Measurements from ENCODE around the gene MTHFSD.

MTHFSD gene

DNA sequence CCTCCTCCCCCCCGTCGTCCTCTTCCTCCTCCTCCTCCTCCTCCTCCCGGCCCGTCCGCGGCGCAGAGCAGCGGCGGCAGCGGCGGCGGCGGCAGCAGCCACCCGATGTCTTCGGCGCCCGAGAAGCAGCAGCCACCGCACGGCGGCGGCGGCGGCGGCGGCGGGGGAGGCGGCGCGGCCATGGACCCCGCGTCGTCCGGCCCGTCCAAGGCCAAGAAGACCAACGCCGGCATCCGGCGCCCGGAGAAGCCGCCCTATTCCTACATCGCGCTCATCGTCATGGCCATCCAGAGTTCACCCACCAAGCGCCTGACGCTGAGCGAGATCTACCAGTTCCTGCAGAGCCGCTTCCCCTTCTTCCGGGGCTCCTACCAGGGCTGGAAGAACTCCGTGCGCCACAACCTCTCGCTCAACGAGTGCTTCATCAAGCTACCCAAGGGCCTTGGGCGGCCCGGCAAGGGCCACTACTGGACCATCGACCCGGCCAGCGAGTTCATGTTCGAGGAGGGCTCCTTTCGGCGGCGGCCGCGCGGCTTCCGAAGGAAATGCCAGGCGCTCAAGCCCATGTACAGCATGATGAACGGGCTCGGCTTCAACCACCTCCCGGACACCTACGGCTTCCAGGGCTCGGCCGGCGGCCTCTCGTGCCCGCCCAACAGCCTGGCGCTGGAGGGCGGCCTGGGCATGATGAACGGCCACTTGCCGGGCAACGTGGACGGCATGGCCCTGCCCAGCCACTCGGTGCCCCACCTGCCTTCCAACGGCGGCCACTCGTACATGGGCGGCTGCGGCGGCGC, 44.4 kb downstream of the MTHFSD start, which contains the start of gene FOXF1:
Gene FOXF1 (plus strand): TSS at position 63 of the 797 bp plus-strand sequence. CDS start 43 bp downstream, at position 106.
- no peak for DNase-seq

DNA sequence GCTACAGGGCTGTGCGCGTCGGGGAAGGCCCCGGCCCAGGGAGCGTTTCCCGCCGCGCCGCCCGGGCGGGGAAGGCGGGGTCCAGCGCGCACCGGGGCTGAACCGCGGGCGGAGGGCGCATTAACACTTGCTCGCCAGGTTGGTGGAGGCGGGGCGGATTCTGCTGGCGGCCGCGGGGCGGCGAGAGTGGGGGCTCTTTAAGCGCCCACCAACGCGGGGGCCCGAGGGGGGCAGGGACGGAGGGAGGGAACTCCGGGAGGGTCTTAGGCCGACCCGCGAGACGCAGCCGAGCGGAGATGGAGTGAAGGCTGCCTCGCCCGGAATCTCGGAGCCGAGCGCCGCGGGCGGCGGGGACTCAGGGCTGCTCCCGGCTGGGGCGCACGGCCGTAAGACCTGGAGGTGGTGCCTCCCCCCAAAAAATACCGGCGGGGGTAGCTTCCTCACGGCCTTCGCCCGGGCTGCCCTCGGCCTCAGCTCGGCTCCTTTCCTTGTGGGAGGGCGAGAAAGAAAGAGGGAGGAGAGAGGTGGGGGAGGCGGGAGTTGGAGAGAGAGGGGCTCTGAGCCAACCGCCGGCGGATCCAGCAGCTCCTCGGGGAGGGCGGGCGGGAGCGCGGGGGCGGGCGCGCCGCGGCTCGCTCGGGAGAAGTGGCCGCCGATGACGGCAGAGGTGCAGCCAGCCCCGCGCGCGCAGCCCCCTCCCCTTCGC, 45.1 kb downstream of the MTHFSD start:
- no peak for DNase-seq

DNA sequence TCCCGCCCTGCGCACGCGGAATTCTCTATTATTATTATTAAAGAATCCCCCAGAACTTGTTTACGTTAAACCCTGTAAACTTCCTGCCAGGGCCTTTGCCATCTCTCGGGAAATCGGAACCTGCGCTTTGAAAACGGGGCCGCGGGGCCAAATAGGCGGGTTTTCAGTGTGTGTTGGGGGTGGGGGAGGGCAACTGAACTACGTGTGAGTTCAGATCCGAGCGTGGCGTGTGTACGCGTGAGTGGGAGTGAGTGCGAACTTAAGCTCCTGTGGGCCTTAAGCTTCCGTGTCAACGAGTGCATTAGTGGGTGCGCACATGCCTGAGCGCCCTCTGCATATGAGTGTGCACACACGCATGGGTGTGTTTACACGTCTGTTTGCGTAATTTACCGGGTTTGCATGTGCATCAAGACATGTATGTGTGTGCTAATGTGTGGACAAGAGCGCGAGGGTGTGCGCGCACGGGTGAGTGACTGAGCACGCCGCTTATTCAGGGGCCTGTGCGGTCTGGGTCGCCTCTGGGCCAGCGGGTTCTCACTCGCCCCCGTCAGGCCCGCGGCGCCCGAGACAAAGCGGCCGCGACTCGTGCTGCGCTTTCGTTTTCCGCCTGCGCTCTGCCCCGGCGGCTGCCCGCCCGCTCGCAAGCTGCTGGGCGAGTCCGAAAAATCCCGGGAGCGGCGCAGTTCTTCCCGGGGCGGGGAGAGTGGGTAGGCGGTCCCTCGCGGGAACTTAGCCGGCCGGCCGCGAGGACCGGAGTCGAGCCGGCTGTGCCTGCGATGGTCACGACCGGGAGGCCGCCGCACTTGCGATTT, 45.9 kb downstream of the MTHFSD start:
- DNase-seq: no peak

DNA sequence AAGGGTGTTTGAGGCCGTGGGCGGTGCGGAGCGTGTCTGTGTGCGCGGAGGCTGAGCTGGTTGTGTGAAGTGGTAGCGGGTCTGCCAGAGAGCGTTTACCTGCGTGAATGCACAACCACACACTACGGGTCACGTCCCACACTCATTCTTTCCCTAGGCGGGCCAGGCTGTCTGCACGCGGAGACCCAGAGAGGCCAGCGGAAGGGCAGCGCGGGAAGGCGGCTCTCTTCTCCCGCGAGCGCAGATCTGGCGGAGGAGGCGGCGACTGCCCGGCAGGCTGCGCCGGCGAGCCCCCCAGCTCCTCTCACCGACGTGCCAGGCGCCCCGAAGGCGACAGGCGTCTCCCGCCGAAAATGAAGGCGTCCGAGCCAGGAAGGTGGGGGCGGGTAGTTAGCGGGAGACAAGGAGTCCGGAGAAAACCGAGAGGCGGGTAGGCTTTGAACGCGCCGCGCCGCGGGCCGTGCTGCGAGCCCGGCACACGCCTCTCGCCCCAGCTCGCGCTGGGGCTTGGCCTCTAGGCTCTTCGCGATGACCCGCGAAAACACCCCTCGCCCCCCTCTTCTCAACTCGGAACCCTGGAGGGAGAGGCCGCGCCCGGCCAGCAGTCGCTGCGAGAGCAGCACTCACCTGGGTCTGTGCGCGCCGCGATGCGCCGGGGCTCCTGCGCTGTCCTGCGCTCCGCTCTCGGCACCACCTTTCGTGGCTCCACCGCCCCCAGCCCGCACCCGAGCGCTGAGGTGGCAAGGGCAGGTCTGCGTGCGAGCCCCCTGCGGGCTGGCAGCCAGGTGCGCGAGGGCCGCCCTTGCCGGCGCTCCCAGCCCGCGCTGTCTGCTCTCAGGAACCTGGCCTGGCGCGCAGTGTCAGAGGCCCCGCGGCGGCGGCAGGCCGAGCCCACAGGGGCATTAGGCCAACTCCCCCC, 46.7 kb downstream of the MTHFSD start:
- no peak for DNase-seq

DNA sequence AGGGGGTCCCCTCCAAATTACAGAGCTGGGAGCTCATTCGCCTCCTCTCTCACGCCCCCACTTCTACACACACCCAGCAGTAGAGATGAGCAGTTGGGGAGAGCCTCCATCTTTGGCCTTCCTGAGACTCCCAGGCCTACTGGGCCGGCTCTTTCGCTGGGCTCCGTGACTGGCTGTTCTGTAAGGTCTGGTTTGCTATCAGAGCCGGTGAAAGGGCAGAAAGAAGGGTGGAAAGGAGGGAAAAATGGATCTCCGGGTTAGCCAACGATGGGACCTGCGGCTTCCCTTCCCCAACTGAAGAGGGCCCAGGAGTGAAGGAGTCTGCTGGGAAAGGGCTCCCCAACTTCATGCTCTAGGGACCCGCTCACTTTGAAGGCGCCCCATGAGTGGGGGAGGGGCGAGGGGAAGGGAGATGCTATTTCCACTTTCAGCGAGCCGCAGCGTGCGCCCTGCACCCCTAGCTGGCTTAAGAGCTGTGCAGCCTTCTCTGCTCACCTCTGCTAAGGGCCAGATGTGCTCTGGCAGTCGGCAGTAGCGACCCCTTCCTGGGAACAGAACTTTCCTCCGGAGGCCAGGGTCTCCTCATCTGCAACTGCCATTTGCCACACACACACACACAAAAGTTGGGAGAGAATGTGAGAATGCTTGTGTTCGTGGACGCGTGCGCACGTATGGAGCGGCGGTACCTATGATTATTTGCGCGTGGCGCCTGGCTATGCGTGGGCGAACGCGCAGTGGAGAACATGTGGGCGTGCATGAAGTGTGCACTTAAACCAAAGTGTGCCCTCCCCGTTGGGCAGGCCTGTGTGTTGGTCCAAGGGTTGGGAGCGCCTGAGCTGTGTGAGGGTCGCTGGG, 47.6 kb downstream of the MTHFSD start:
- DNase-seq: no peak

DNA sequence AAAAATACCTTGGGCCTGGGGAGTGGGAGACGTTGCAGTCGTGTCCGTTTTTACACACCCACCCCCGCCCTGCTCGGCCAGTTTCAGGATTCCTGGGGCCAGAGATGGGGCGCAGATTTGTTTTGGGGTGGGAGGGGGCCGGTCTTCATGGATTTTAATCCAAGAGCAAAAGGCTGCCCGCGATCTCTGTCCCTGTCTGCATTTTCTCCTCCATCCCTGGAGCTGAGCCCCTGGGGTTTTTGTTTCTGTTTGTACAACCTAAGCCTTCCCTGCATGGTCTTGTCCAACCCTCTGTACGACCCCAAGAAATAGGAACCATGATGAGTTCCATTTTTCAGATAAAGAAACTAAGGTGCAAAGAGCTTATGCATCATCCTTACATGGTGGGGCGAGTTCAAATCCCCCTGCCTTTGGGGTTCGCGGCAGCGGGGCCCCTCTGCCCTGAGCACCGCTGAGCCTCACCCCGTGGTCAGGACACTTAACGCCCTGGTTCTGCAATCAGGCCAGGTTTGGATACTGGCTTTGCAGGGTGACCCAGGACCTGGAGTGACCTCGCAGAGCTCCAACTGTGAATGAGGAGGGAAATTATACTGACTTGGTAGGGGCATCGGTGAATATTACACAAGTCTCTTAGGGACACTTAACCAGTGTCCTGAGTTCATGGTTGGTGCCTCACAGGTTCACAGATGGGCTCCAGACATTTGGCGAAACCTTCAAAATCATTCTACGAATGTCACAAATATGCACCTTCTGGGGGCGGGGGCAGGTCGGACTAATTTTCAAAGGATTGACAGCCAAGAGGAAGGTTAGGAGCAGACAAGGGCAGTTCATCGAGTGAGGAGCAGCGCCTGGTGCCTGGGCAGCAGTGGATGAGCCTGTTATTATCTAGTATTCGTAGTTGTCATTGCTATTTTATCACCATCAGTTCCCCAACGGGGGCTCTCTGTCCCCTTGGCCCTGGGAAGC, 48.9 kb downstream of the MTHFSD start:
- no peak for DNase-seq

DNA sequence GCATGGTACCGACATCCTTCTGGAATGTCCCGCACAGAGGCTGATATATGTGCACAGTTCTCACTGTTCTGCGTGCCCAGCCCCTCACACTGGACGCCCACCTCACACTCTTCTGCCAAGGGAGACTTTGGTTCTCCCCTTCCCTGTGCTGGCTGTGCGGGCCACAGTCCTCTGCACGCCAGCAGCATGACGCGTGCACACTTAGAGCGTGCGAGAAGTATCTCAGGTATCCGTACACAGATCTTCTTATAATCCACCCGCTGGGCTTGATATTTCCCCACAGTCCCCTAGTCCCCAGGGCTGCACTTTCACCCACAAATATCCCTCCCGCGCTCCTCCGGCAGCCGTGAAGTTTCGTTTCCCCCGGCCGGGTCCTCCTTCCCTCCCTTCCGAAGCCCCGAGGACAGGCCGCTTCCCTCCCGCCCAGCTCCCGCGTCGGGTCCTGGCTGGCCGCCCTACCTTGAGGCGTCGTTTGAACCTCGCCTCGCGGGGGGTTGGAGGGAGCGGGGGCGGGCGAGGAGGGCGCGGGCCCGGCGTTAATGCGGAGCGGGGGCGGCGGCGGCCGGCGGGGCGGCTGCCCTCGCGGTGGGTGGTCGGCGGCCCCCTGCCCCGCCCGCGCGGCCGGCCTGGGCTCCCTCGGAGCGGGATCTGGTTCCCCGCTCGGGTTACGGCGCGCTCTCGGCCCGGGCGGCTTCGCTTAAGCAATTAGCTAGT, 49.7 kb downstream of the MTHFSD start:
- DNase-seq: no peak

DNA sequence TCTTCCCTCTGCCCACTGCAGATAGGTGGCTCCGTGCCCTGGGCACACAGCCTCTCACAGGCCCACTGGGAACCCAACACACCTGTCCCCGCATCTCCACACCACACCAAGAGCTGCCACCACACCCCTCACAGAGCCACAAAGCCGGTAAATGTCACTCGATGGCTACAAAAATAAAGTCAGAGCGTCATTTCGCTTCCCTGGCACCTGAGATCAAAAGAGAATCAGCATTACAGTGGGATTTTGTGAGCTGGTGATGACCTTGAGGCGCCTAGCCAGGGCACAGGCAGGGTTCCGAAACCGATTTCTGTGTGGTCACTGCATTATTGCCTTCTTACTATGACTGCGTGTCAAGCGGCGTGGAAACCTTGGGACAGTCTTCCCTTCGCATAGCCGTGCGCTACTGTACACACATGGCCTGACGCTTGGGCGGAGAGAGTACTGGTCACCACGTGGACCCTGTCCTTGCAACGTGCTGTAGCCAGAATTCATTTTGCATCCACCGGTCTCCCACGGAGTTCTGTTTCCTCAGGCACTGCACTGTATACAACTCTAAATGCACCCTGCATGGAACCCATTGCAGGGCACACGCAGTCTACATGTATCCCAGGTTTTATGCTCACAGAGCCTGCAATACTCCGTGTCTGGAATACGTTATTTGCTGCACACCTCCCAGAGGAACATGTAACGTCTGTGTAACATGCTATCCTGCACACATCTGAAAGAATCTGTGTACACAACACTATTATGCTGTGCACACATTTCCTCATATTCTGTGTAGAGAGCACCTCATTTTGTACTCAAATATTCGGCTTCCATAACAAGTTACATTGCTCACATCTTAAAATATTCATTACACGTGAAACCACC, 50.5 kb downstream of the MTHFSD start:
- no peak for DNase-seq

DNA sequence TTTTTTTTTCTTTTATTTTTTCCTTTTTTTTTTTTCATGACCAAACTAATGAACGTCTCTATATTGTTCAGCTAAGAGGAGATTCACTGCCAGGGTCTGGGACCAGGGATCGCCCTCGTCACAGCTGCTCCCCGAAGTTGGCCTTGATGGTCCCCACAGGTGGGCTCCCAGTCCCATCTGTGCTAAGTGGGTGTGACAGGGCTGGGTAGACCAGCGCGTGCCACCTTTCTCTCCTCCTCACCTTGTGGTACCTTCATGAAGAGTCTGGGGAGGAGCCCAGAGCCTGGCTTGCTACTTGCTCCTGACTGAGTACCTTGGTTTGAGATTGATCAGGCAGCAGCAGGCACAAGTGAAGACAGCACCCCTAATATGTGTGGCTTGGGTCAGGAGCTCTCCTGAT, 51.2 kb downstream of the MTHFSD start:
- no peak for DNase-seq

DNA sequence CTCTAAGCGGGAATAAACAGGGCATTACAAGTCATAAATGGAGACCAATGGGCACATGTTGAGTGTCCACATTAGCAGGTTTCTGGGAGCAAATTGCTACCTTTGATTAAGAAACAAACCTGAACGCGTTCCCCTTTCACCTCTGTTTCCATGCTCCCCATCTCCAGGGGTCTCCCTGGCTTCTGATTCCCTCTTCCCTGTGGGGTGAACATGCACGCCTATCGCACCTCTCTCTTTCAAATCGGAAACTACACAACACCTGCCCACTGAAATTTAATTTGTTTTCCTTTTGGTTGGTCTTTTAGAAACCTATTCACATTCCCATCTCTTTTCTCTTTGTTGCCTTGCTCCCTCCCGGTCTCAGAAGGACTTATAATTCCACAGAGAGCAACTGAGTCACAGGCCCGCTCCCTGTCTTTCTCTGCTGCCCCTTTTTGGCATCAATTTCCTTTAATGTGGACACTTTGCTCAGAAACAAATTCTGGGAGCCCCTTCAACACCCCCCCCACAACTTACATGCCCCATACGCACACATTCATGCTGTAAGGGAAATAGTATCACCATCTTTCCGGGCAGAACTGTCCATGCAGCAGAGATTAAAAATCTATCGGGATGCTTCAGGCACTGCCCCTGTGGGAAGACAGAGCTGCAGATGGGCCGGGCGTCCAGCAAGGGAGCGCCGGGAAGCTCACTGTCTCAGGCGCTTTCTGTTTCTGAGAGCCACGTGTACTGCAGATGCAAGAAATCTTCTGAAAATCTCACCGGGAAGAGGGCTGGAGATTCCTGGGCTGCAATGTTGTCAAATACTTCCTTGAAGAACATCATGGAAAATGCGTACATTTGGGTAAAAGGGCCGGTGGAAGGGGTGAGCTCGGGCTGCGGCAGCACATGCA, 51.9 kb downstream of the MTHFSD start:
- no peak for DNase-seq

DNA sequence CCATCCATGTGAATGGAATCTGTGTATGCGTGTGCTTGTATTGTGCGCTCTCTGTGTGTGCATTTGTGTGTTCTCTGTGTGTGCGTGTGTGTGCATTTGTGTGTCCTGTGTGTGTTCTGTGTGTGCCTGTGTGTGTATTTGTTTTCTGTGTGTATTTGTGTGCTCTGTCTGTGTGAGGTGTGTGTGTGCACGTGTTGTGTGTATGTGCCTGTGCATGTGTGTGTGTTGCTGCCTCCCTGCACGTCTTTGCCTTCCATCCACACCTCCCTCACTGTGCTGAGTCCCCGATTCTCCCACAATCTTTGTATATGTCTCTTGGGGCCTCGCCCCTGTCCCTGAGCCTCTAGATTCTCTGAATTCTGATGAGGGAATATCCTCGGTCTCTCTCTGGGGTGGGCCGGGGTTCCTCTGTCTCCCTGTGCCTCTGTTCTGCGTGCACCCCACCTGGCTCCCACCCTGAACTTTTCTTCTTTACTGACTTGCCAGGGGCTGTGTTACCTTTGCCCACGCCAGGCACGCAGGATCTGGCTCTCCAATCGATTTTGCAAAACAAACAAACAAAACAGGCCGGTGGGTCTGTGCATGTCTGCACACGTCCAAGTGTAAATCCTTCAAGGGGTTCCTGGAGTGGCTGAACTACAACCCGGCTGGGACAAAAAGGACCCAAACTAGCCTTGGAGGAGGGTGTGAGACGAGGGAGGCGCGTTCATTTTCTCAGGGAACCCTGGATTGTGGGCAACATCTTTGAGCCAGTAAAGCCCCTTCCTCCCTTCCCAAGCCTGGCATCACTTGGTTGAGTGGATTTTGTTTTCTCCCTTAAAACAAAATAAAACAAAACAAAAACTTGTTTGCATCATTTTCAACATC, 52.8 kb downstream of the MTHFSD start:
- DNase-seq: no peak

DNA sequence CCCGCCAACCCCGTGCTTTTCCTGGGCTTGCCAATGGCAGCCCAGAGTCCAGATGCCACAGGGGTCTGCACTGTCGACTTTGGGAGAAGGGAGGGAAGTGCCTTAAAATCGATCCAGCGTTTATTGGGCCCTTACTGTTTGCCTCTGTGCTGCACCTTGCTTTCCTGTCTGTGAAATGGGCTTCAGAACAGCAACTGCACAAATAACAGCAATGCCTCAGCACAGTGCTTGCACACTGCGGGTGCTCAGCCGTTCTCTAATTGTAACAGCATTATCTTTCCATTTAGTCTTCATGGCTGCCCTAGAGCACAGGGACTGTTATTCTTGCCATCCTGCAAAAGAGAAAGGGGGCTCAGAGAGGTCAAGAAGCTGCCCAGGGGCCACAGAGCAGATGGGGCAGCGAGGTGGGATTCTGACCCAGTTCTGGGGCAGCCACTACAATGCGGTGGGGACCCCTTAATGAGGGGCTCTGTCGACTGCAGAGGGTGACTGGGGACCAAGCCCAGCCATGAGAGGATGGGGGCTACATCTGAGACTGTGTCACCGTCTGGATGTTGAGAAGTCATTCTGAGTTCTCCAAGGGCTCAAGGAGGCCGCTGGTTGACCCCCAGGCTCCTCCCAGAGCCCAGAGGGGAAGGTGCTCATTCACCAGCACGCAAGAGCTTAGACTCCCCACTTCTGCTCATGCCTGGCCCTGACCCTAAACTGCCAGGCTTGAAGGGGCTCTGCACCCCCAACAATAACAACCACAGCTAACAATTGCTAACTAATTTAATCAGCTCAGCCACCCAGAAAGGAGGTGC, 54.1 kb downstream of the MTHFSD start:
- DNase-seq: no peak

DNA sequence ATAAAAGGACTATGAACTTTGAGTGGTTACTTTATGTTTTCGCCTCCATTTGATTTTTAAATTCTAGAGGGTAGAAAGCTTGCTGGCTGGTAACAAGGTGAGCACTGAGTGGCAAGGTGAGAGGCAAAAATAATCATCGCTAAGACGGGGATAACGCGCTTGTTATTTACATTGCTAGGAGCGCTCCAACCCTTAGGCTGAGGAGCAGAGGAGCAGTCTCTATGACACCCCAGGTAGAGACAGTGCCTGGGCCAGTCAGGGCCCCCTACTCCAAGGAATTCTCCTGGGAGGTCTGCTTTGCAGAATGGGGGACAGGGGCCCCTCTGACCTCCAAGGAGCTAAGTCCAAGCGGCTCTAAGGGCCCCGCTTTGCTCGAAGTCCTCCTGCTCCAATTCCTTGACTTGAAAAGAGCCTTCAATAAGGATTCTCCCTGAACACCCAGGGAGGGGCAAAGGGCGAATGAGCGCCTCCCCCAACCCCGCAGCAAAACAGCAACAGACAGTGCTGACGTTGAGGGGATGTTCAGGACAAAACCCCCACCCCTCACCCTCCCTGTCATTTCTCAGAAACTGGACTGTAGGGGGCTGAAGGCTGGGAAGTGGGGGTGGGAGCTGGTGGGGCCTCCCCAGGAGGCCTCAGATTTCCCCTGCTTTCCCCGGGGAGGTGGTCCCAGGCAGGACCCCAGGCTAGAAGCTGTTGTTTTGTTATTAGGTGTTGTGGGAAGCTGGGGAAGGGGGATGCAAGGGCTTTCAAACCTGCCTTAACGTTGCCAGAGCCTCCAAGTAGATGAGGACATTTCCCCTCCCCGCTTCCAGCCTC, 54.9 kb downstream of the MTHFSD start:
- no peak for DNase-seq

DNA sequence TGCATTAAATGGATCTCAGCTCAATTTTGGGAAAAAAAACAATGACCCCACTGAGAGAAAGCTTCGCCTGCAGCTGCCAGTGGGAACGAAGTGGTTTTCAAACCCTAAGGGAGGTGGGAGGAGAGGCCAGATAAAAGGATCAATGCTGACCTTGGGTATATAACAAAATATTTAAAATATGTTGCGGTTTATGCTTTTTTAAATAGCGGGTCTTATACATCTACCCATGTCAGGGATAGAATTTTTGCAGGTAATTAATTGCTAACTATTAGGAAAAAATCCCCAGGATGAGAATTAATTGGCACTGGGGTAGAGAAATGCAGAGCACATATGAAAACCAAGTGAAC, 55.6 kb downstream of the MTHFSD start:
- DNase-seq: no peak

Measured in activated effector memory CD4-positive, alpha-beta T cell treated with Interleukin-2 at 50 U/mL for 16 hours (primary cell).